Suprapubic skin (tissue), 3 donors: ENCODE measurements around the gene PAX5.

ENCODE experiments used
- CTCF ChIP-seq, 2 donors: fragments of 200-600 bp in 1 of 2; fragments of 450-650 bp in 1 of 2; sonication (generic) in 1 of 2; IDR thresholded peaks; one replicate each; pipeline ENCODE4 v1.5.1; 2016 to 2019; ENCODE audit warnings: antibody characterized with exemption in 2 of 2, mild to moderate bottlenecking in 1 of 2, moderate library complexity in 1 of 2
- POLR2AphosphoS5 ChIP-seq, 3 donors: sonication (generic); formaldehyde crosslinking; IDR thresholded peaks; one replicate each; pipeline ENCODE4 v1.6.1; 2017; ENCODE audit warnings: antibody characterized with exemption in 3 of 3

GRCh38 chr9:36941441-36941840 is 92.6 kb downstream of the PAX5 start:
- TF ChIP-seq CTCF (IDR thresholded peaks at IDR 0.05) (no peak), POLR2AphosphoS5 (IDR thresholded peaks at IDR 0.05) (no peak)
